Loucy (cell line): ENCODE results near the gene GFM1.

Experiments
- EZH2phosphoT487 ChIP-seq: fragments of 200-600 bp; IDR thresholded peaks from 2 replicates; pipeline ENCODE4 v1.6.1; 2018; ENCODE audit warnings: antibody characterized with exemption, mild to moderate bottlenecking, moderate library complexity, borderline replicate concordance
- TF ChIP-seq, protein P1 (sequence below): fragments of 200-600 bp; sonication (generic); conservative IDR thresholded peaks from 2 replicates; pipeline ENCODE4 v1.5.1; 2014; ENCODE audit warnings: mild to moderate bottlenecking, antibody characterized with exemption, low read length

- TF ChIP-seq, protein P1, sequence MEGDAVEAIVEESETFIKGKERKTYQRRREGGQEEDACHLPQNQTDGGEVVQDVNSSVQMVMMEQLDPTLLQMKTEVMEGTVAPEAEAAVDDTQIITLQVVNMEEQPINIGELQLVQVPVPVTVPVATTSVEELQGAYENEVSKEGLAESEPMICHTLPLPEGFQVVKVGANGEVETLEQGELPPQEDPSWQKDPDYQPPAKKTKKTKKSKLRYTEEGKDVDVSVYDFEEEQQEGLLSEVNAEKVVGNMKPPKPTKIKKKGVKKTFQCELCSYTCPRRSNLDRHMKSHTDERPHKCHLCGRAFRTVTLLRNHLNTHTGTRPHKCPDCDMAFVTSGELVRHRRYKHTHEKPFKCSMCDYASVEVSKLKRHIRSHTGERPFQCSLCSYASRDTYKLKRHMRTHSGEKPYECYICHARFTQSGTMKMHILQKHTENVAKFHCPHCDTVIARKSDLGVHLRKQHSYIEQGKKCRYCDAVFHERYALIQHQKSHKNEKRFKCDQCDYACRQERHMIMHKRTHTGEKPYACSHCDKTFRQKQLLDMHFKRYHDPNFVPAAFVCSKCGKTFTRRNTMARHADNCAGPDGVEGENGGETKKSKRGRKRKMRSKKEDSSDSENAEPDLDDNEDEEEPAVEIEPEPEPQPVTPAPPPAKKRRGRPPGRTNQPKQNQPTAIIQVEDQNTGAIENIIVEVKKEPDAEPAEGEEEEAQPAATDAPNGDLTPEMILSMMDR: no peak
- no peak for TF ChIP-seq EZH2phosphoT487
Measured at GRCh38 chr3:158711886-158712285, 67.6 kb downstream of the GFM1 start.
